ENCODE data around the gene ARHGAP8. TPM values are rescaled to one million over a fixed set of nuclear protein-coding genes. Genes with fewer than 3 reads are reported as not detected.

The ARHGAP8 gene
- total RNA-seq, 1 donor from 2014 or later, result 8.2 TPM

DNA sequence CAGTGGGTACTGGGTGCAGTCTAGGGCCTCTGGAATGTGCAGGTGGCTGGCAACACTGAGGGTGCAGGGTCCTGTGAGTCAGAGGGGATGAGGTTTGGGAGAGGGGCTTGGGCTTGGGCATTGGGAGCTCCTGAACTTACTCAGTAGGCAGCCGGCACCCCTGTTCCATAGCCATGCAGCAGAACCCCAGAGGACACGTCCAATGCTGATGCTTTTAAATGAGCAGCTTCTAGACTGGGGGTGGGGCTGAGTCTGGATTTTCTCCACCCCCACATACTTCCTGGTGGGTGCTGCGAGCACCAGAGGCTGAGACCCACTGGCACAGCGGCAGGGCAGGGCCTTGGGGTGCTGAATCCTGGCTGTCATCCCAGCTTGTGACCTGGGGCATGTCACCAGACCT, 71.4 kb downstream of the ARHGAP8 start:
- DNase-seq (ENCODE audit: low spot score), result no peak

DNA sequence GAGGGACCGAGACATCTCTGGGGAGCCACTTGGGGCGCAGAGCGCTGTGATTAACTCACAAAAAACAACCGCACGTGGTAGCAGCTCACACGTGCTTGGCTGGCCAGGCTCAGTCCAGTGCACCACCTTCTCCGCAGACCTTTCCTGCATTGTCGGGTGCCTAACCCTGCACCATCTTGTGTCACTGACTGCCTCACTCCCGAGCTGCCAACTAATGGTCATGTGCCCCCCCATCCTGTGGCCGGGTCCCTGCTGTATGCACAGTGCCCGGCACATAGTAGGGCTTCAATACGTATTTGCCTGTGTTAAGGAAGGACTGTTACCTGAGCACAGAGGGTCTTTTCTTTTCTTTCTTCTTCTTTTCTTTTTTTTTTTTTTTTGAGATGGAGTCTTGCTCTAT, 71.9 kb downstream of the ARHGAP8 start:
- no peak for DNase-seq (ENCODE audit: low spot score)

DNA sequence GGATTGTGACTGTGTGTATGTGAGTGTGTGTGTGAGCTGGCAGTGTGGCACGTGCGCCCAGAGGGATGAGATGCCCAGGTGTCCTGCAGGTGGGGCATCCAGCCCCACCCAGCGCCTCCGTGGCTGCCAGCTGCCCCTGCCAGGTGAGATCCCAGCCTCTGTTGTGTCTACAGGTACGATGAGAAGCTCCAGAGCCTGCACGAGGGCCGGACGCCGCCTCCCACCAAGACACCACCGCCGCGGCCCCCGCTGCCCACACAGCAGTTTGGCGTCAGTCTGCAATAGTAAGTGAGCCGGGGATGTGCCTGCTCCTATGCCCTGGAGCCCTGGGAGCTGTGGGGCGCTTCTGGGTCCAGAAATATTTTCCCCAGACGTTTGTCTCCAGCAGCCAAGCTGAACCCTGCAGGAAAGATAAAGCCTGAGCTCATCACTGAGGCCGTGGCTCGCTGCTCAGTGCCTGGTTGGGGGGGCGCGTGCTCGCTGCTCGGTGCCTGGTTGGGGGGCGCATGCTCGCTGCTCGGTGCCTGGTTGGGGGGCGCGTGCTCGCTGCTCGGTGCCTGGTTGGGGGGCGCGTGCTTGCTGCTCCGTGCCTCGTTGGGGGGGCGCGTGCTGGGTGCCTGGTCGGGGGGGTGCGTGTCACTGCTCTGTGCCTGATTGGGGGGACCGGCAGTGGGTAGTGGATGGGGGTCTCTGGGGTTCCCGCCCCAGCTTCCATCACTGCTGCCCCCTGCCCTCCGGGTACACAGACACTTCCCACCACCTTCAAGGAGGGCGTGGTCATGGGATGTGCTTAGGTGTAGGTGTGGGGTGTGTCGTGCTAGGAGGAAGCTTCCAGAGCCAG, 73.2 kb downstream of the ARHGAP8 start:
- DNase-seq (ENCODE audit: low spot score), result no peak

DNA sequence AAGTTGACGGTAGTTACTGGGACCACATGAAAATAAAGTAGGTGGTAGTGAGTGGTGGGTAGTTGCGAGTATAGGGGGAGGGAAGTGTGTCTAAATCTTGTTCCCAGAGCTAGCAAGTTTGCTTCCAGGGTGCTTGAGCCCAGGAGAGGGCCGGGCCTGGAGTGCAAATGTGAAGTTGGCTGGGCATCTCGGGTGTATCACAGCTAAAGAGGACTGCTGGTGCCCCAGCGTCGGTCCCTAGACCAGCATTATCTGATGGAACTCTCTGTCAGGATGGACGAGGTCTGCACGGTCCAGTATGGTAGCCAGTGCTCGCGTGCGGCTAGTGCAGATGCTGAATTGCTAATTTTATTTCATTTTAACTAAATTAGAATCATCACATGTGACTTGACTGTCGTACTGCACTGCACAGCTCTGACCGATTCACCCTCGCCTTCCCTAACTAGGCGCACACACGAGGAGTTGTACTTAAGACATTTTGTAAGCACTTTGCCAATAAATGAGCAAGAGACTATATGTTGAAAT, 75.4 kb downstream of the ARHGAP8 start:
- DNase-seq (ENCODE audit: low spot score), result no peak

DNA sequence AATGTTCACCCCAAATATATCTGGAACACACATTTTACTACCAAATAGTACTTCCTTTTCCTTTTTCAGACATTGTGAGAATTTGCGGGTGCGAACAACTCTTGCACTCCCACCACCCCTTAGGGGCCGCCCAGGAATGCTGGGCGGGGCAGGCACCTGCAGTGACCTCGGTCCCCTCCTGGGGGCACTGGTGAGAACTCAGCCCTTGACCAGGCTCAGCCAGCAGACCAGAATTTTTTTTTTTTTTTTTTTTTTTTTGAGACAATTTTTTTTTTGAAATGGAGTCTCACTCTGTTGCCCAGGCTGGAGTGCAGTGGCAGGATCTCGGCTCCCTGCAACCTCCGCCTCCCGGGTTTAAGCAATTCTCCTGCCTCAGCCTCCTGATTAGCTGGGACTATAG, 75.8 kb downstream of the ARHGAP8 start:
- DNase-seq (ENCODE audit: low spot score), result no peak

DNA sequence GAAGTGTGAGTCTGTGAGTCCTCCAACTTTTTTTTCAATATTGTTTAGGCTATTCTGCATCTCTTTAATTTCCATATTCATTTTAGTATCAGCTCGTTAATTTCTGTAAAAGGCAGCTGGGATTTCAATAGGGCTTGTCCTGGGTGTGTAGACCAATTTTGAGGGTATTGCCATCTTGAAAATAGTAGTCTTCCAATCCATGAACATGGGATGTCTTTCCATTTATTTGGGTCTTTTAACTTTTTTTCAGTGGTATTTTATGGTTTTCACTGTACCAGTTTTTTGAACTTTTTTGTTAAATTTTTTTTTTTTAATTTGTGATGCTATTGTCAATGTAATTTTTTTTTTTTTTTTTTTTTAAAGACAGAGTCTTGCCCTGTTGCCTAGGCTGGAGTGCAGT, 79.5 kb downstream of the ARHGAP8 start:
- DNase-seq (ENCODE audit: low spot score), result no peak

DNA sequence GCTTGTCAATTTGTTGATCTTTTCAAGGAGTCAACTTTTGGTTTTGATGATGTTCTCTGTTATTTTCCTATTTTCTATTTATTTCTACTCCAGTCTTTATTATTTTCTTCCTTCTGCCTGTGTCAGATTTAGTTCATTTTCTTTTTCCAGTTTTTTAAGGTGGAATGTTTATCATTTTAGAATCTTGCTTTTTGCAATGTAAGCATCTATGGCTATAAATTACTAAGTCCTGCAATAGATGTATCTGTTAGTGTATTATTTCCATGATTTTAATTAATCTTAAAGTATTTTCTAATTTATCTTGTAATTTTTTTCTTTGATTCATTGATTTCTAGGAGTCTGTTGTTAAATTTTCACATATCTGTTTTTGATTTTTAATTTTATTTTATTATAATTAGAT, 81.7 kb downstream of the ARHGAP8 start:
- DNase-seq (ENCODE audit: low spot score), result no peak

DNA sequence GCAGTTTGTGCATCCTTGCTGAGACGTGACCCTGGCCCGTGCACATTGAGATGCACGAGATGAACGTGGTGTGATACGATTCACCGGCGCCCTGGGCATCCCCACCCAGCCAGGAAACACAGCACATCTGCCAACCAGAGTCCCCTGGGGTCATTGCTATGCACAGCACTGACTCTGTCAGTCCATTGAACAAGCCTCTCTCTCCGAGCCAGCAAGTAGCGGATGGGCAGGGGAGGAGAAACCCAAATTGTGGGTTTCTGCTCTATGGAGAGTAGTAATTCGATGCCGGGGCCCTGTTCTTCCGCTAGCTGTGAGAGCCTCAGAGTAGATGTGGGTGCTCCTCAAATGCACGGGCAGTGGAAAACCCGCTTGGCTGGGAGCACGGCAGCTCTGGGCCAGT, 85.1 kb downstream of the ARHGAP8 start:
- DNase-seq (ENCODE audit: low spot score), result no peak

DNA sequence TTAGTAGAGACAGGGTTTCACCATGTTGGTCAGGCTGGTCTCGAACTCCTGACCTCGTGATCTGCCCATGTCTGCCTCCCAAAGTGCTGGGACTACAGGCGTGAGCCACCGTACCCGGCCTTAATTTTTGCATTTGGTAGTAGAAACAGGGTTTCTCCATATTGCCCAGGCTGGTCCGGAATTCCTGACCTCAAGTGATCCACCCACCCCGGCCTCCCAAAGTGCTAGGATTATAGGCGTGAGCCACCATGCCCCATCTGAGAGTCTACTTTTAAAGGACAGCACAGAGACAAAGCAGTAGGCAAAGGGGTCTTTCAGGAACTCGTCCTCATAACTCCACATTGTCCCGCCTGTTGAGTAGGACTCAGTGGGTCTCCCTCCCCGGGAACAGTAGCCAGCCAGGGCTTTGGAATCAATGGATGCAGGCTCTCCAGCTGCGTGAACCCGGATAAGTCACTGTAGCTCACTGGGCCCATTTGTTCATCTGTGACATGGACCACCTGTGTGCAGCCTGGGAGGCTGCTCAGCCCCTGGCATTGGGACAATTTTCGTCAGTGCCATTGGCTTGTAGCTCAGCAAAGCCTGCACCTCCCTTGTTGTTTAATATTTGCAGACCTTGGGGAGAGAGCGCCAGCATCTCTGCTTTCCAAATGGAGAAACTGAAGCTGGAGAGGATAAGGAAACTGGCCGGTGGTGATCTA, 86.1 kb downstream of the ARHGAP8 start:
- no peak for DNase-seq (ENCODE audit: low spot score)

DNA sequence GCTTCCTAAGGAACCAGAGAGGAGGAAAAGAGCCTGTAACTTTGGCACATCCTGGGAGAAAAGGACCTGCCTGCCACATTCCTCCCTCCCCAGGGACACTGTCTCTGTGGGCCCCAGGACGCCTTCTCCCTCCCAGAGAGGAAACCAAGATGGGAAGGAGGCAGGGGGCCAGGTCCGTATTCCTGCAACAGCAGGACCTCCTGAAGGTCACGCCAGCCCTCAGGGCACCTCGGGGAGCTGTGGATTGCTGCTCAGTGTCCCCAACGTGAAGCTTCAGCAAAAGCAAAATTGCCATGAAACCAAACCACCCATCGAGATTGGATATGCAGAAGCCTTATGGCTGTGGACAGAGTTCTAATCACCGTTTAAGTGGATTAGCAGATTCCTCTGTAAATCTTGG, 86.7 kb downstream of the ARHGAP8 start:
- DNase-seq (ENCODE audit: low spot score), result no peak

DNA sequence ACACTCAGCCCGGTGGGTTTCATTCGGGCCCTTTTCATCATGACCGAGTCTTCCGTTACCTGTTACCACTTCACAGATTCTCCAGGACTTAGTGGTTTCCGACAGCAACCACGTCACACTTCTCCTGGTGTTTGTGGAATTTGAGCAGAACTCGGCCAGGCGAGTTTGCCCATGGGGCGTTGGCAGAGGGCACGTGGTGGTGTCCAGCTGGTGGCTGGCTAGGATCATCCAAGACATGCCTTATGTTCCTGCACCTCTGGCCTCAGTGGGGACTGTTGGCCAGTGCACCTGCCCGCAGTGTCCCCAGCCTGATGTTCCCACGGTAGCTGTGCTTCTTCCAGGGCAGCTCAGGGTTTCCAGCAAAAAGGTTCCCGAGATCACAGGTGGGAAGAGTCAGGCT, 87.3 kb downstream of the ARHGAP8 start:
- DNase-seq (ENCODE audit: low spot score), result no peak

DNA sequence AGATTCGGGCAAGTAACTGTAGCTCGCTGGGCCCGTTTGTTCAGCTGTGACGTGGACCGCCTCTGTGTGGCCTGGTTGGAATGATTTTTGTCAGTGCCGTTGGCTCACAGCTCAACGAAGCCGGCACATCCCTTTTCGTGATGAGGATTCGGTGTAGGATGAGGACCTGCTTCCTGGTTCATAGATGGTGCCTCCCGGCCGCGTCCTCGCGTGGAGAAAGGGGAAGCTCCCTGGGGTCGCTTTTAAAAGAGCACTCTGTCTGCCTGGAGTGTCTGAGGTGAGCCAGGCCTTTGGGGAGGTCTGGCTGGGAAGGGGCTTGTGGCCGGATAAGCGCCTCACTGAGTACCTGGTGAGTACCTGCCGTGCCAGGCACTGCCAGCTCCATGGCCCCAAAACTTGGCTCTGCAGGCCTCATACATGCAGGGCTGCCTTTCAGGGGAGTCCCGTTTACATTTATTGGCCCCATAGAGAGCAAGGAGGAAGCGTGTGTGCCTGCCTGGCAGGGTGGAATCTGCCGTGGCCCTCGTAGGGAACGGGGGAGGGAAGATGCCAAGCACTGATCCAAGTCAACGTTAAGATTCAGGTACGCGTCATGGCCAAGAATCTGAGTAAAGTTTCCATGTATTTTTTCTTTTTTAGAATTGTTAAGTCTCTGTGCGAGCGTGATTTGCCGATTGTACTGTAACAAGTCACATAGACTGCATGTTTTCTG, 88.4 kb downstream of the ARHGAP8 start:
- DNase-seq (ENCODE audit: low spot score), result no peak

DNA sequence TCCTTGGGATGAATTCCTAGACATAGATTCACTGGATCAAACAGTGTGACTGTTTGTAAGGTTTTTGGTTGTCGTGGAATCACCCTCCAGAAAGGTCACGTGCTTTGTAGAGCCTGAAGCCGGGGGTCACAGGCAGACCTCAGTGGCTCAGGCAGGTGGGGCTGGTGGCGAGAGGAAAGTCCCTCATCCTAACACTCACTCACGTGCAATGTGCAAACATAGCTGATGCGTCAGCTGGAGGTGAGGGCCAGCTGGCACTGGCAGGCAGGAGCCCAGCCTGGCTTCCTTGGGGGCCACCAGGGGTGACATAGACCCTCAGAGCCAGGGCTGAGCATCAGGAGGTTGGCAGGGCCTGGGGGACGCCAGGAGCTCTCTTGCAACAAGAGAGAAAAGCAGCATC, 90.0 kb downstream of the ARHGAP8 start:
- DNase-seq (ENCODE audit: low spot score), result no peak

DNA sequence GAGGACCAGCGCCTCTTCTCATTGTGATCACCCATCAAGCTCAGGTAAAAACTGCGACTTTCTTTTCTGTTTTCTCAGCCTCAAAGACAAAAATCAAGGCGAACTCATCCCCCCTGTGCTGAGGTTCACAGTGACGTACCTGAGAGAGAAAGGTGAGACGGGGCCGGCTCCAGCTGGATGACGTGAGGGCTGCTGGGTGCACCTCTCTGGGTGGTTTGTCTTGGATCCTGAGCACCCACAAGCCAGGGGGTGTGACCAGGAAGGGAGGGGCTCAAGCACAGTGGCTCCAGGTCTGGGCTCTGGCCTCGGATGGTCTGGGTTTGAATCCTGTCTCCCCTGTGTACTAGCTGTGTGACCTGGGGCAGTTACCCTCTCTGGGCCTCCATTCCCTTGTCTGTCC, 92.8 kb downstream of the ARHGAP8 start:
- no peak for DNase-seq (ENCODE audit: low spot score)

DNA sequence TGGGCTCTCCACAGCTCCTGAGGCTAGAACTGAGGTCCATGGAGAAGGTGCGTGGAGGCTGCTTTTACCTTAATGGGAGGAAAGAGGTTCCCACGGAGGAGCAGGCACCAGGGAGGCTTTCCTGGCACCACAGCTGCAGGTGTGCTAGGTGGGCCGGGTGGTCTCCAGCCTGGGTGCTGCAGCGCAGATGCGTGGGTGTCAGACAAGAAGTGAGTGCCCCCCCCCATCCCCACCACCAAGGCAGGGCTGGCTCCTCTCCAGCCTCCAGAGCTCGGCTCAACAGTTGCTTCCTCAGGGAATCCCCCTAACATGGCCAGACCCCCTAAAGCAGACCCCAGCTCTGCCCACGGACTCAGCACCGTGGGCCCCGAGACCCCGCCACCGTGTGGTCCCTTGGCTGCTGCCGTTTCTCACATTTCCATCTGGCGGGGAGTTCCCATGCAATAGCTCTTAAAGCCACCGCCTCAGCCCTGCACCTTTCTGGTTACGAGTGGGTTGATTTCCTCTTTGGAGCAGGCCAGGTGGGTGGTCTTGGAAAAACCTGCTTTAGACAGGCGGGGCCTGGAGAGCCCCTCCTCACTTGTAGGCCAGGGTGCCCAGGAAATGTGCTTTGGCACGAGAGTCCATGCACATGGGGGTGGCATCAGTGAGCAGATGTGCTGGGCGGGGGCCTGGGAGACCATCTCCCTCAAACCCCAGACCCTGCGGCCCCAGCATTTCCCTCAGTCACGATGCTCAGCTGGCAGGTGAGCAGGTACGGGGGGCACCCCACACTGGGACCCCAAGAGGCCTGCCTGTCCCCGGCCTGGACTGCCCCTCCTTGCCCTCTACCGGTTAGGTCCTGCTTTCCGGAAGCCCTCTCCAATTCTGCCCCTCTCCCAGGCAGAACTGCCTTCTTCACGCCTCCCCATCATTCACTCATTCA, 93.7 kb downstream of the ARHGAP8 start:
- no peak for DNase-seq (ENCODE audit: low spot score)

DNA sequence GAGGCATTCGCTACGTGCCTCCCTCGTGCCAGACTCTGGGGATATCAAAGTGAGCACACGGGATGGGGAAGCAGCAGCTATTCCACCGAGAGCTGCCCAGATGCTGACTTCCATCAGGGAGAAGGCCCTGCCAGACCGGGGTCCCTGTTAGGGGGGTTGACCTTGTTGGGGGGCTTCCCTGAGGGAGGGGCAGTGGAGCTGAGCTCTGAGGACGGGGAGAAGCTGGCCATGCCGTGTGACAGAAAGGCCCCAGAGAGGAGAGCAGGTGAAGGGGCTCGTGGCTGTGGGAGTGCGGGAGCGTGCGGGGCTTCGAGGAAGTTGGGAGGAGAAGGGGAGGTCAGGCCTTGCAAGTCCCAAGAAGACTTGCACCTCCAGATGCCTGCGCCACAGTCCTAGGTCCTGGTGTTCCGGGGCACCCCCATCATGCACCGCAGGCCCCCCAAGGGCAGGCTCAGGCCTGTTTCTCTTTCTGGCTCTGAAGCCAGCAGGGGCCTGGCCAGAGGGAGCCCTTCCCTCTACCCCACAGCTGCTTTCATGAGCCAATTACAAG, 94.4 kb downstream of the ARHGAP8 start:
- no peak for DNase-seq (ENCODE audit: low spot score)

DNA sequence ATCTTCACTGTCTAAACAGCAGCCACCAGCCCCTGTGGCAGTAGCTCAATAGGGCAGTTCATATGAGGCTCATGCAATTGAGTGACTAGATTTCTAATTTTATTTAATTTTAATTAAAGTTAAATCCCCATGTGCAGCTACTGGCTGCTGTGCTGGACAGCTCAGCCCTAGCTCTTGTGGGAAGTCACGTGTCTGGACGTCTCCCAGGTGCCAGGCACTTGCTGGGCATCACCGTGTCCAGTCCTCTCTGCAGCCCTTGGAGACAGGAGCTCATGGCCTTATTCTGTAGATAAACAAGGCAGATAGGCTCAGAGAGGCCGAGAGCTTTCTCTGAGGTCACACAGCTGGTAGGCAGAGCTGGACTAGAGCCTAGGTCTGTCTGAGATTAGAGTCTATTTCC, 95.0 kb downstream of the ARHGAP8 start:
- no peak for DNase-seq (ENCODE audit: low spot score)

DNA sequence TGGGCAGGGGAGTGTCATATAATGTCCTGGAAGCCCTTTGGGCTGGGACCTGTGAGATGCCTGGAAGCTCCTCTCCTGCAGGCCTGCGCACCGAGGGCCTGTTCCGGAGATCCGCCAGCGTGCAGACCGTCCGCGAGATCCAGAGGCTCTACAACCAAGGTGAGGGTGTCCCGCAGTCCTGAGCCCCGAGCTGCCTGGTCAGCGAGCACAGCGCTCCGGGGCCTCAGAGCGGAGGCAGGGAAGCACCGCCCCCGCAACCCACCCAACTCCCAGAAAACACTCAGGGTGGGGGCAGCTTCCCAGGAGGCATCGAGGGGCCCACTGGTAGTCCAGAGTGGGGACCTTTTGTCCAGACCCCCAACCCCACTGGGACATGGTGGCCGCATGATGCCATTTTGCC, 95.5 kb downstream of the ARHGAP8 start:
- no peak for DNase-seq (ENCODE audit: low spot score)

DNA sequence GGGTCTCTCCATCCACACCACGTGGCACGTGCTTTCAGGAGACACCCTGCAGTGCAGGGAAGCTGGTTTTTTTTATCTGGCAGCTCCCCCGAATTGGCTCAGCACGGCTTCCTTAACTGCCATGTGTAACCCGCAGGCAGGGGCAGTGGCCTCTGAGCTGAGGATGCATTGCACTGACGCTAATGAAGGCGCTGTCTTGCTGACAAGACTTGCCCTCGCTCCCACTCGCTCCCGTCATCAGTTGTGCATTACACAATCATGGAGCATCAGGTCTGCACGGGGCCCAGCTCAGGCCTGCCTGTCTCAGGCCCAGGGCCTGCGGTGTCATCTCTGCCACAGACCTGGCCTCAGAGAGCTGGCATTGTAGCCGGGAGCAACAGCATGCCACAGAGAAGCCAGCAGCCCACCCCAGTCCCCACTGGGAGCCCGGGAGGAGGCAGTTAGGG, 95.9 kb downstream of the ARHGAP8 start:
- DNase-seq (ENCODE audit: low spot score), result no peak

DNA sequence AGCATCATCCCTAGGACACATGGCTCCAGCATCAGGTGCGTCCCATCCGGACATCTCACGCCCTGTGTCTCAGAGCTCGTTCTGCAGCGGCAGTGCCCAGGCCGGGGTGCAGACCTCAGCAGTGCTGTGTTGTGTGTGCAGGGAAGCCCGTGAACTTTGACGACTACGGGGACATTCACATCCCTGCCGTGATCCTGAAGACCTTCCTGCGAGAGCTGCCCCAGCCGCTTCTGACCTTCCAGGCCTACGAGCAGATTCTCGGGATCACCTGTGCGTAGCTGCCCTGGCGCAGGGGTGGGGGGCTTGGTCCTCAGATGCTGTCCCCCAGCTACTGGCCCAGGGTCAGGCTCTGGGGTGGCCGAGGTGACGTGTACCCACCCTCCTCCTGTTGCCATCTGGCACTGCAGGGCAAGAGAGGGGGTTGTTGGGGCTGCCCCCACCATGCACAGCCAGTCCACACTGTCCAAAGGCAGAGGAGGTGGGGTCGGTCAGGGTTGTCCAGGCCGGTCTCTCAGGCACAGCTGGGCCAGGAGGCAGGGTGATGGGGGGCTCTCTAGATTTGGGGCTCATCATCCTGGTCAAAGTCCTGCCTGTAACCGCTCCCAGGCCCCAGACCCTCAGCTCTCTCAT, 96.5 kb downstream of the ARHGAP8 start:
- DNase-seq (ENCODE audit: low spot score), result no peak

Data from mesenteric fat pad (tissue), 1 donor.